ENCODE data around the gene WNT5A. TPM values are rescaled to one million over a fixed set of nuclear protein-coding genes. Genes with fewer than 3 reads are reported as not detected.

Gene WNT5A
- total RNA-seq, 1 experiment from 2014 or later: 0.15 TPM

DNA sequence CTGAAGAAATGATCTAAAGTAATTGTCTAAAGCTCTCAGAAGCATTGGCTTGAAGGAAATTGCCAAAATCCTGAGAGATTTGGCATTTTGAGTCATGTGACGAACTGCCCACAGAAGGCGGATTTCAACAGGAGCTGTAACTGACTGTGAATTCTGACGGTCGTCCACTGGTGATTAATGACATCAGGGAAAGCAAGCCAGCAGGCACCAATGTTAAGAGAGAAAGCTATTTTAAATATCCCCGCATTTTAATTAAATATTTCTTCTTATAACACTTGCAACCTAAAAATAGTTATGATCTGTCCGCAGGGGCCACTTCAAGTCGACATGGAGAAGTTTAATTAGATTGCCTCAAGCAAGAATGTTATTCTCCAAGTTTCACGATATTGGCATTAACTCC, 51.6 kb downstream of the WNT5A start:
- DNase-seq (ENCODE audit: low read depth, low spot score) (no peak), ATAC-seq (no peak)
- POLR2A ChIA-PET: no interaction called here
- Histone ChIP-seq H3K4me2 (ENCODE audit: low read length) (no peak overlapping the region), H3K79me2 (ENCODE audit: insufficient read depth, low read length) (no peaks in the 10 kb centered on the region), H3K4me3 (replicated peaks in 1 of 2; ENCODE audit: low read depth in 1 of 2, low read length in 2 of 2) (no peak overlapping the region), H3K27ac (ENCODE audit: low read depth, low read length) (no peak overlapping the region), H3K9me2 (ENCODE audit: insufficient read depth) (no peaks in the 10 kb centered on the region), H3K9me3 (ENCODE audit: control insufficient read depth in 1 of 2, insufficient read depth in 1 of 2, low read depth in 1 of 2, low read length in 2 of 2) (no peaks in the 10 kb centered on the region; a peak in 2 of 4 replicates), H3K9ac (ENCODE audit: low read length) (no peak overlapping the region), H3K27me3 (ENCODE audit: insufficient read depth, low read length) (no peaks in the 10 kb centered on the region), H3K4me1 (ENCODE audit: control insufficient read depth in 1 of 2, insufficient read depth in 2 of 2, low read length in 2 of 2) (no peaks in the 10 kb centered on the region), H2AFZ (ENCODE audit: low read depth, low read length, poor library complexity, severe bottlenecking) (no peak overlapping the region), H3K36me3 (ENCODE audit: control insufficient read depth in 1 of 2, insufficient read depth in 2 of 2, low read length in 2 of 2) (no peaks in the 10 kb centered on the region), H4K20me1 (ENCODE audit: insufficient read depth) (no peaks in the 10 kb centered on the region)
- CTCF ChIA-PET: no interaction called here
- TF ChIP-seq, protein P1, sequence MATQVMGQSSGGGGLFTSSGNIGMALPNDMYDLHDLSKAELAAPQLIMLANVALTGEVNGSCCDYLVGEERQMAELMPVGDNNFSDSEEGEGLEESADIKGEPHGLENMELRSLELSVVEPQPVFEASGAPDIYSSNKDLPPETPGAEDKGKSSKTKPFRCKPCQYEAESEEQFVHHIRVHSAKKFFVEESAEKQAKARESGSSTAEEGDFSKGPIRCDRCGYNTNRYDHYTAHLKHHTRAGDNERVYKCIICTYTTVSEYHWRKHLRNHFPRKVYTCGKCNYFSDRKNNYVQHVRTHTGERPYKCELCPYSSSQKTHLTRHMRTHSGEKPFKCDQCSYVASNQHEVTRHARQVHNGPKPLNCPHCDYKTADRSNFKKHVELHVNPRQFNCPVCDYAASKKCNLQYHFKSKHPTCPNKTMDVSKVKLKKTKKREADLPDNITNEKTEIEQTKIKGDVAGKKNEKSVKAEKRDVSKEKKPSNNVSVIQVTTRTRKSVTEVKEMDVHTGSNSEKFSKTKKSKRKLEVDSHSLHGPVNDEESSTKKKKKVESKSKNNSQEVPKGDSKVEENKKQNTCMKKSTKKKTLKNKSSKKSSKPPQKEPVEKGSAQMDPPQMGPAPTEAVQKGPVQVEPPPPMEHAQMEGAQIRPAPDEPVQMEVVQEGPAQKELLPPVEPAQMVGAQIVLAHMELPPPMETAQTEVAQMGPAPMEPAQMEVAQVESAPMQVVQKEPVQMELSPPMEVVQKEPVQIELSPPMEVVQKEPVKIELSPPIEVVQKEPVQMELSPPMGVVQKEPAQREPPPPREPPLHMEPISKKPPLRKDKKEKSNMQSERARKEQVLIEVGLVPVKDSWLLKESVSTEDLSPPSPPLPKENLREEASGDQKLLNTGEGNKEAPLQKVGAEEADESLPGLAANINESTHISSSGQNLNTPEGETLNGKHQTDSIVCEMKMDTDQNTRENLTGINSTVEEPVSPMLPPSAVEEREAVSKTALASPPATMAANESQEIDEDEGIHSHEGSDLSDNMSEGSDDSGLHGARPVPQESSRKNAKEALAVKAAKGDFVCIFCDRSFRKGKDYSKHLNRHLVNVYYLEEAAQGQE (IDR thresholded peaks at IDR 0.05; ENCODE audit: low read depth): no peak
- no peak for TF ChIP-seq ELF1 (IDR thresholded peaks at IDR 0.05; ENCODE audit: borderline replicate concordance, low read depth)
- no peak for TF ChIP-seq RAD21 (IDR thresholded peaks at IDR 0.05; ENCODE audit: low read depth)
- no peak for TF ChIP-seq CEBPB (IDR thresholded peaks at IDR 0.05; ENCODE audit: low read depth)
- no peak for TF ChIP-seq ZFX (IDR thresholded peaks at IDR 0.05)
- TF ChIP-seq ZNF274 (IDR thresholded peaks at IDR 0.05; ENCODE audit: low read depth, low read length): no peak
- TF ChIP-seq, protein P2, sequence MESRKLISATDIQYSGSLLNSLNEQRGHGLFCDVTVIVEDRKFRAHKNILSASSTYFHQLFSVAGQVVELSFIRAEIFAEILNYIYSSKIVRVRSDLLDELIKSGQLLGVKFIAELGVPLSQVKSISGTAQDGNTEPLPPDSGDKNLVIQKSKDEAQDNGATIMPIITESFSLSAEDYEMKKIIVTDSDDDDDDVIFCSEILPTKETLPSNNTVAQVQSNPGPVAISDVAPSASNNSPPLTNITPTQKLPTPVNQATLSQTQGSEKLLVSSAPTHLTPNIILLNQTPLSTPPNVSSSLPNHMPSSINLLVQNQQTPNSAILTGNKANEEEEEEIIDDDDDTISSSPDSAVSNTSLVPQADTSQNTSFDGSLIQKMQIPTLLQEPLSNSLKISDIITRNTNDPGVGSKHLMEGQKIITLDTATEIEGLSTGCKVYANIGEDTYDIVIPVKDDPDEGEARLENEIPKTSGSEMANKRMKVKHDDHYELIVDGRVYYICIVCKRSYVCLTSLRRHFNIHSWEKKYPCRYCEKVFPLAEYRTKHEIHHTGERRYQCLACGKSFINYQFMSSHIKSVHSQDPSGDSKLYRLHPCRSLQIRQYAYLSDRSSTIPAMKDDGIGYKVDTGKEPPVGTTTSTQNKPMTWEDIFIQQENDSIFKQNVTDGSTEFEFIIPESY (IDR thresholded peaks at IDR 0.05; ENCODE audit: extremely low read depth, insufficient replicate concordance, low read length): no peak
- TF ChIP-seq EZH2phosphoT487 (IDR thresholded peaks at IDR 0.05; ENCODE audit: borderline replicate concordance): no peak
- no peak for TF ChIP-seq POLR2AphosphoS5 (IDR thresholded peaks at IDR 0.05; ENCODE audit: low read depth, low read length)
- no peak for TF ChIP-seq TCF7L2 (IDR thresholded peaks at IDR 0.05; ENCODE audit: borderline replicate concordance, extremely low read depth, insufficient read depth, insufficient read length)
- no peak for TF ChIP-seq SP1 (IDR thresholded peaks at IDR 0.05; ENCODE audit: low read depth)
- TF ChIP-seq YY1 (IDR thresholded peaks at IDR 0.05; ENCODE audit: extremely low read depth, insufficient replicate concordance, low read depth, low read length): no peak
- TF ChIP-seq, protein P3, sequence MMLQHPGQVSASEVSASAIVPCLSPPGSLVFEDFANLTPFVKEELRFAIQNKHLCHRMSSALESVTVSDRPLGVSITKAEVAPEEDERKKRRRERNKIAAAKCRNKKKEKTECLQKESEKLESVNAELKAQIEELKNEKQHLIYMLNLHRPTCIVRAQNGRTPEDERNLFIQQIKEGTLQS (IDR thresholded peaks at IDR 0.05): no peak
- TF ChIP-seq JUND (IDR thresholded peaks at IDR 0.05): no peak
- TF ChIP-seq SIN3A (IDR thresholded peaks at IDR 0.05; ENCODE audit: low read depth): no peak
- TF ChIP-seq EGR1 (IDR thresholded peaks at IDR 0.05; ENCODE audit: low read depth): no peak
- no peak for TF ChIP-seq POLR2A (IDR thresholded peaks at IDR 0.05; ENCODE audit: borderline replicate concordance, extremely low read depth, insufficient read depth, insufficient read length)
- no TSS peak for BruUV-seq (replicated peaks)
- RAD21 ChIA-PET (ENCODE audit: low non-redundant PET in 1 of 2, low total read pairs in 2 of 2, uncharacterized antibody in 2 of 2, unreplicated experiment in 2 of 2): no interaction called here
- intact Hi-C loops (cut with micrococcal nuclease): no loop called here

Data from HCT116 (cell line).